GM12872 (cell line): ENCODE measurements around the gene SPPL2B.

ENCODE experiments used
- TF ChIP-seq, protein P1 (sequence below): IDR thresholded peaks from 3 replicates; pipeline ENCODE4 v1.5.1; 2011; ENCODE audit warnings: low read depth, mild to moderate bottlenecking, low read length, moderate library complexity; ENCODE audit not compliant: insufficient read depth

The SPPL2B gene, protein sequence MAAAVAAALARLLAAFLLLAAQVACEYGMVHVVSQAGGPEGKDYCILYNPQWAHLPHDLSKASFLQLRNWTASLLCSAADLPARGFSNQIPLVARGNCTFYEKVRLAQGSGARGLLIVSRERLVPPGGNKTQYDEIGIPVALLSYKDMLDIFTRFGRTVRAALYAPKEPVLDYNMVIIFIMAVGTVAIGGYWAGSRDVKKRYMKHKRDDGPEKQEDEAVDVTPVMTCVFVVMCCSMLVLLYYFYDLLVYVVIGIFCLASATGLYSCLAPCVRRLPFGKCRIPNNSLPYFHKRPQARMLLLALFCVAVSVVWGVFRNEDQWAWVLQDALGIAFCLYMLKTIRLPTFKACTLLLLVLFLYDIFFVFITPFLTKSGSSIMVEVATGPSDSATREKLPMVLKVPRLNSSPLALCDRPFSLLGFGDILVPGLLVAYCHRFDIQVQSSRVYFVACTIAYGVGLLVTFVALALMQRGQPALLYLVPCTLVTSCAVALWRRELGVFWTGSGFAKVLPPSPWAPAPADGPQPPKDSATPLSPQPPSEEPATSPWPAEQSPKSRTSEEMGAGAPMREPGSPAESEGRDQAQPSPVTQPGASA

DNA sequence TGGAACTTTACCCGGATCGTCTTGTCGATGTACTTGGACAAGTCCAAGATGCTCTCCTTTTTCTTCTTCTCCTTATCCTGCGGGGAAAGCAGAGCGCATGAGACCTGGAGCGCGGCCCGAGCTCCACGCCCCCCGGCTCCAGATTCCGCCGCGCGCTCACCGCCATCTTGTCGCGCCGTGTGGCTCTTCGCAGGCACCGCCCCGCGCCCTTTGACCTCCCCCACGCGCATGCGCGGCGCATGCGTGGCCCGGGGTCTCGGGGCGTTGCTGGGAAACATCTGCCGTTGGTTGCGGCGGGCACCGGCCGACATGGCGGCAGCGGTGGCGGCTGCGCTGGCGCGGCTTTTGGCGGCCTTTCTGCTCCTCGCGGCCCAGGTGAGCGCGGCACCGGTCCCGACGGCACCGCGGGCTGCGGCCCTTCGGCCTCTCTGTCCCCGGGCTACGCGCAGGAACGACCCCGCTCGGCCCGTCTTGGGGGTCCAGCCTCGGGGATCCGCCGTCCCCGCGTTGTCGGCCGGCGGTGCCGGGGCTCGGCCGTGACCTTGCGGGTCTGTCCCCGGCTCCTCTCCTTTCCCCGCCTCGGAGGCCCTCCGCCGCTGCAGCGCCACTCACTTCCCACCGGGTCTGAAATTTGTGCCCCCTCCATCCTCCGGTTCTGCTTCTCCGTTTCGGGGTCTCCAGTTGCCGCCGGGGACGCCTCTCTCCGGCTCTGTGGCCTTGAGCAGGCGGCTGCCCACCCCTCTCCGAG lies at the start of gene SPPL2B, which contains the start of gene LSM7:
Gene SPPL2B, plus strand, starts transcription at position 284 of the 748 bp plus-strand sequence. Its CDS starts 26 bp downstream, at position 310.
Gene LSM7, minus strand, starts transcription at position 186 of the 748 bp plus-strand sequence. Its CDS starts 20 bp downstream, at position 166.
- TF ChIP-seq, protein P1, sequence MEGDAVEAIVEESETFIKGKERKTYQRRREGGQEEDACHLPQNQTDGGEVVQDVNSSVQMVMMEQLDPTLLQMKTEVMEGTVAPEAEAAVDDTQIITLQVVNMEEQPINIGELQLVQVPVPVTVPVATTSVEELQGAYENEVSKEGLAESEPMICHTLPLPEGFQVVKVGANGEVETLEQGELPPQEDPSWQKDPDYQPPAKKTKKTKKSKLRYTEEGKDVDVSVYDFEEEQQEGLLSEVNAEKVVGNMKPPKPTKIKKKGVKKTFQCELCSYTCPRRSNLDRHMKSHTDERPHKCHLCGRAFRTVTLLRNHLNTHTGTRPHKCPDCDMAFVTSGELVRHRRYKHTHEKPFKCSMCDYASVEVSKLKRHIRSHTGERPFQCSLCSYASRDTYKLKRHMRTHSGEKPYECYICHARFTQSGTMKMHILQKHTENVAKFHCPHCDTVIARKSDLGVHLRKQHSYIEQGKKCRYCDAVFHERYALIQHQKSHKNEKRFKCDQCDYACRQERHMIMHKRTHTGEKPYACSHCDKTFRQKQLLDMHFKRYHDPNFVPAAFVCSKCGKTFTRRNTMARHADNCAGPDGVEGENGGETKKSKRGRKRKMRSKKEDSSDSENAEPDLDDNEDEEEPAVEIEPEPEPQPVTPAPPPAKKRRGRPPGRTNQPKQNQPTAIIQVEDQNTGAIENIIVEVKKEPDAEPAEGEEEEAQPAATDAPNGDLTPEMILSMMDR: no peak

DNA sequence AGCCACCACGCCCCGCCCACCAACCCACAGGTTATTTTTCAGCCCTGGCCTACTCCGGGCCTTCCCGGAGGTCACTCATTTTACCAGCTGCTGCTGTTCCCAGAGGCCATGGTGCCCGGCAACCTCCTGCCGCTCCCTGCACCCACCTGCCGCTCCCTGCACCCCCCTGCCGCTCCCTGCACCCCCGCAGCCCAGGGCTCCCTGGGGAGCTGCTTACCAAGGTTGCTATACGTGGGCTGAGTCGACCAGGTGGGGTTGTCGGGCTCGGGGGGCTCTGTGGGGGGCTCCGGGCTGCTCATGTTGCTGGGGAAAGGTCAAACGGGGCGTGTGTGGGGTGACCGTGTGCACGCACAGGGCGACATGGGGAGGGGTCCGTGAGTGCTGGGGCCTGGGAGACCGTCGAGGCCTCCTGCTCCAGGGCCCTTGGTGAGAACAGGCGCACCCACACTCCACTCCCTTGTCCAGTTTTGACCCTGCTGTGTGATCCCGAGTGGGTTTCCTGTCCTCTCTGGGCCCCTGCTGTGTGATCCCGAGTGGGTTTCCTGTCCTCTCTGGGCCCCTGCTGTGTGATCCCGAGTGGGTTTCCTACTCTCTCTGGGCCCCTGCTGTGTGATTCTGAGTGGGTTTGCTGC lies 47.7 kb upstream of the SPPL2B start:
- TF ChIP-seq, protein P1: no peak

GRCh38 chr19:2282062-2282861 lies 46.2 kb upstream of the SPPL2B start, which contains the start of gene PEAK3:
TSS of gene PEAK3 (minus strand) at chr19:2282175. CDS start at chr19:2280931, 1,244 bp downstream.
- TF ChIP-seq, protein P1: no peak

GRCh38 chr19:2282862-2283237 lies 45.6 kb upstream of the SPPL2B start:
- TF ChIP-seq, protein P1: no peak

GRCh38 chr19:2283835-2284507 lies 44.5 kb upstream of the SPPL2B start:
- TF ChIP-seq, protein P1: no peak

DNA sequence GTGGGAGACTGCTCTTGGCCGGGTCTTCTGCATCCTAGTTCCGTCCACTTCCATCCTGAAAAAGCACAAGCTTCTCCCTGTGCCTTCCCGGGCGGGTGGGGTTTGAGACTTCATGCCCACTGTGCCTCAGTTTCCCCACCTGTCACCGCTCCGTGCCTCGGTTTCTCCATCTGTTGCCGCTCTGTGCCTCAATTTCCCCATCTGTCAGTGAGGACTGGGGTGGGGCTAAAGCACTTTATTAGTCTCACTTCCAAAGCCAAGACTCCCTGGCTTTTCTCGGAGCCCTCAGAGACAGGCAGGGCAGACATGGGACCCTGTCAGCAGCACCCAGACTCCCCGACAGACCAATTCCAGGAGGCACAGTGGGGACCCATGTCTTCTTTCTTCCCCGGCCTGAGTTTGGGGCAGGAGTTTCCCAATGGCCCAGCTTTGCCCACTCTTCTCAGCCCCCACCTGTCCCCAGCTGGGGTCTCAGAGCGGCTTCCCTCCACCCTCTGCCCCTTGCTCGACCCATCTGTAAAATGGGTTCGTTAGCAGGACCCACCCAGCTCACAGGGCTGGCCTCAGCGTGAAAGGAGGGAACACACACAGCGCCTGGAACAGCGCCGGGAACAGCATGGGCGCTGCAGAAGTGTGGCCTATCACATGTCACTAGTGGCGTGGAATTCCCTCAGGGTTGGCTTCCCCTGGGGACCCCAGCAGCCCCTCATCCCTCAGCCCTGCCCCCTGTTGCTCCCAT lies 41.9 kb upstream of the SPPL2B start:
- TF ChIP-seq, protein P1: no peak
